Mesenchymal stem cell (in vitro differentiated cells and primary cell): ENCODE results near the gene KCNN3.

ENCODE experiments used
- DNase-seq: peaks from one replicate; pipeline ENCODE4 v3.0.0-alpha.2; 2013
- H2AFZ ChIP-seq: one replicate; pipeline ENCODE4 v1.6.1; 2013; ENCODE audit warnings: low read depth, mild to moderate bottlenecking, control low read depth, inconsistent platforms, low read length, moderate library complexity
- H2AK5ac ChIP-seq: 2 replicates; pipeline ENCODE4 v1.6.1; 2013; ENCODE audit warnings: low read length, moderate library complexity, mild to moderate bottlenecking, inconsistent platforms; ENCODE audit not compliant: severe bottlenecking
- H2BK120ac ChIP-seq: one replicate; pipeline ENCODE4 v1.6.1; 2013; ENCODE audit warnings: low read depth, mild to moderate bottlenecking, inconsistent platforms, low read length, moderate library complexity
- H2BK12ac ChIP-seq, 2 experiments: one replicate each; pipeline ENCODE4 v1.6.1; 2013; ENCODE audit warnings: inconsistent platforms in 2 of 2, low read length in 2 of 2, mild to moderate bottlenecking in 2 of 2, moderate library complexity in 2 of 2, control low read depth in 1 of 2
- H2BK15ac ChIP-seq: one replicate; pipeline ENCODE4 v1.6.1; 2013; ENCODE audit warnings: mild to moderate bottlenecking, low read depth, inconsistent platforms; ENCODE audit not compliant: poor library complexity, severe bottlenecking
- H2BK5ac ChIP-seq: 2 replicates; pipeline ENCODE4 v1.6.1; 2013; ENCODE audit warnings: low read depth, mild to moderate bottlenecking, low read length, control low read depth, inconsistent platforms; ENCODE audit not compliant: poor library complexity, severe bottlenecking
- H3K14ac ChIP-seq, 2 experiments: one replicate each; pipeline ENCODE4 v1.6.1; 2013; ENCODE audit warnings: inconsistent platforms in 2 of 2, low read length in 2 of 2, control low read depth in 1 of 2, mild to moderate bottlenecking in 1 of 2, moderate library complexity in 1 of 2
- H3K18ac ChIP-seq, 2 experiments: one replicate each; pipeline ENCODE4 v1.6.1; 2013; ENCODE audit warnings: inconsistent platforms in 2 of 2, low read length in 2 of 2, control low read depth in 1 of 2, low read depth in 1 of 2, mild to moderate bottlenecking in 1 of 2
- H3K23ac ChIP-seq, 2 experiments: one replicate each; pipeline ENCODE4 v1.6.1; 2013; ENCODE audit warnings: inconsistent platforms in 2 of 2, low read length in 2 of 2, mild to moderate bottlenecking in 2 of 2, moderate library complexity in 2 of 2, control low read depth in 1 of 2
- H3K27ac ChIP-seq: 2 replicates; pipeline ENCODE4 v1.5.1; 2013; ENCODE audit warnings: mild to moderate bottlenecking, moderate library complexity, low read length, control low read depth, inconsistent platforms; ENCODE audit not compliant: poor library complexity, severe bottlenecking
- H3K27me3 ChIP-seq, 2 experiments: 2 replicates each; pipeline versions ENCODE4 v1.6.1 to v1.7.0; 2013; ENCODE audit warnings: low read length in 2 of 2, mild to moderate bottlenecking in 2 of 2, moderate library complexity in 2 of 2, control low read depth in 1 of 2, inconsistent platforms in 1 of 2; ENCODE audit not compliant: control insufficient read depth in 1 of 2, insufficient read depth in 1 of 2
- H3K36me3 ChIP-seq, 2 experiments: 2 replicates each; pipeline versions ENCODE4 v1.6.1 to v1.7.0; 2013; ENCODE audit warnings: low read length in 2 of 2, control low read depth in 1 of 2, inconsistent platforms in 1 of 2, low read depth in 1 of 2, mild to moderate bottlenecking in 1 of 2; ENCODE audit not compliant: insufficient read depth in 2 of 2, control insufficient read depth in 1 of 2
- H3K4ac ChIP-seq, 2 experiments: one replicate each; pipeline ENCODE4 v1.6.1; 2013; ENCODE audit warnings: inconsistent platforms in 2 of 2, low read length in 2 of 2, mild to moderate bottlenecking in 2 of 2, moderate library complexity in 2 of 2, control low read depth in 1 of 2, low read depth in 1 of 2
- H3K4me1 ChIP-seq: 2 replicates; pipeline ENCODE4 v1.6.1; 2013; ENCODE audit warnings: low read depth, low read length, control low read depth; ENCODE audit not compliant: control insufficient read depth, insufficient read depth
- H3K4me2 ChIP-seq: 2 replicates; pipeline ENCODE4 v1.6.1; 2013; ENCODE audit warnings: low read length, mild to moderate bottlenecking, inconsistent platforms; ENCODE audit not compliant: poor library complexity, severe bottlenecking
- H3K4me3 ChIP-seq, 2 experiments: 2 replicates each; pipeline versions ENCODE4 v1.5.1 to v1.7.0; 2013; ENCODE audit warnings: low read length in 2 of 2, mild to moderate bottlenecking in 2 of 2, control low read depth in 1 of 2, low read depth in 1 of 2; ENCODE audit not compliant: insufficient read depth in 1 of 2
- H3K79me1 ChIP-seq: replicated peaks from 2 replicates; pipeline ENCODE4 v1.6.1; 2013; ENCODE audit warnings: mild to moderate bottlenecking, control low read depth, low read length, inconsistent platforms; ENCODE audit not compliant: poor library complexity, severe bottlenecking
- H3K9ac ChIP-seq: 2 replicates; pipeline ENCODE4 v1.7.0; 2013; ENCODE audit warnings: mild to moderate bottlenecking, low read length, moderate library complexity
- H3K9me3 ChIP-seq: 2 replicates; pipeline ENCODE4 v1.7.0; 2013; ENCODE audit warnings: mild to moderate bottlenecking, low read length; ENCODE audit not compliant: control insufficient read depth
- H4K8ac ChIP-seq: one replicate; pipeline ENCODE4 v1.6.1; 2013; ENCODE audit warnings: inconsistent platforms, mild to moderate bottlenecking, low read length, moderate library complexity
- H4K91ac ChIP-seq: one replicate; pipeline ENCODE4 v1.6.1; 2013; ENCODE audit warnings: mild to moderate bottlenecking, low read length, inconsistent platforms
- WGBS: methylation state at CpG from one replicate; pipeline ENCODE4 v1.1.7; 2013; ENCODE audit warnings: mixed read lengths; 5-methylcytosine and 5-hydroxymethylcytosine counted together

The KCNN3 gene

GRCh38 chr1:154848983-154849382, 21.1 kb downstream of the KCNN3 start:
- H3K9me3 ChIP-seq, result no peaks in the 10 kb centered on the region
- peaks cover 2% of the 10 kb centered on the region for H3K4me1 ChIP-seq
- H3K9ac ChIP-seq, result no peak overlapping the region
- no peak overlapping the region for H3K18ac ChIP-seq
- no peak overlapping the region for H2BK5ac ChIP-seq
- no peak overlapping the region for H4K91ac ChIP-seq
- no peak for DNase-seq
- peak overlapping the region; percentile 13 to 18 for H3K4ac ChIP-seq
- no peaks in the 10 kb centered on the region for H3K79me1 ChIP-seq
- no peak overlapping the region for H3K4me3 ChIP-seq
- H2BK15ac ChIP-seq, result no peak overlapping the region
- no peak overlapping the region for H3K14ac ChIP-seq
- no peak overlapping the region for H2AK5ac ChIP-seq
- no peaks in the 10 kb centered on the region for H3K36me3 ChIP-seq
- no peak overlapping the region for H3K27ac ChIP-seq
- peak overlapping the region in 1 of 2 experiments; percentile 38 for H2BK12ac ChIP-seq
- no peak overlapping the region for H2BK120ac ChIP-seq
- 91% methylated on average over 4 of the region's 4 CpGs for WGBS
- no peak overlapping the region for H2AFZ ChIP-seq
- no peak overlapping the region for H3K23ac ChIP-seq
- H3K27me3 ChIP-seq, result peaks cover 33 to 57% of the 10 kb centered on the region in 2 experiments
- no peak overlapping the region for H3K4me2 ChIP-seq
- H4K8ac ChIP-seq, result no peak overlapping the region

DNA sequence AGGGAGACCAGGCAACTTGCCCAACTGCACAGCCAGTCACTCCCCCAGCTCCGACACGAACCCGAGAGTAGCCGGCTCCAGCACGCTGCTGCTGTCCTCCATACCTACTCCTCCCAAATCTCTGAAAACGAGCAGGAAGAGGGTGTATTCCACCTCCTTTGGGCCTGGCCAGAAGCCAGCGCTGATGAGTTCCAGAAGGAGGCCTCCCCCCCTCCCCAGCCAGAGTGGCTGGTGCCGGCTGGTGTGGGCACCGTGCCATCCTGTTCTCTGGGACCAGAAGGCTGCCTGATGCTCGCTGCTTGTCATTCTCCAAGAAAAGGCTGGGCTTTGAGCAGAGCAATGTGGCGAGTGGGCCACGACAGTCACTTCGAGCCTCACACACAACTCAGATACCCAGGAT, 22.2 kb downstream of the KCNN3 start:
- no peak overlapping the region for H2BK5ac ChIP-seq
- 88% methylated on average over 13 of the region's 13 CpGs for WGBS
- H4K8ac ChIP-seq, result no peak overlapping the region
- H4K91ac ChIP-seq, result no peak overlapping the region
- H3K4me3 ChIP-seq, result no peak overlapping the region
- H3K14ac ChIP-seq, result peak overlapping the region in 1 of 2 experiments; percentile 63
- H3K36me3 ChIP-seq, result no peaks in the 10 kb centered on the region
- H2BK120ac ChIP-seq, result no peak overlapping the region
- H3K18ac ChIP-seq, result no peak overlapping the region
- no peak overlapping the region for H2BK15ac ChIP-seq
- no peak overlapping the region for H2AK5ac ChIP-seq
- H3K9ac ChIP-seq, result no peak overlapping the region
- H3K4me2 ChIP-seq, result no peak overlapping the region
- H2AFZ ChIP-seq, result no peak overlapping the region
- no peak overlapping the region for H3K27ac ChIP-seq
- H3K4me1 ChIP-seq, result peaks cover 2% of the 10 kb centered on the region
- H2BK12ac ChIP-seq, result no peak overlapping the region
- no peaks in the 10 kb centered on the region for H3K9me3 ChIP-seq
- H3K23ac ChIP-seq, result no peak overlapping the region
- no peaks in the 10 kb centered on the region for H3K79me1 ChIP-seq
- H3K27me3 ChIP-seq, result peaks cover 33 to 67% of the 10 kb centered on the region in 2 experiments
- DNase-seq, result no peak
- H3K4ac ChIP-seq, result no peak overlapping the region

DNA sequence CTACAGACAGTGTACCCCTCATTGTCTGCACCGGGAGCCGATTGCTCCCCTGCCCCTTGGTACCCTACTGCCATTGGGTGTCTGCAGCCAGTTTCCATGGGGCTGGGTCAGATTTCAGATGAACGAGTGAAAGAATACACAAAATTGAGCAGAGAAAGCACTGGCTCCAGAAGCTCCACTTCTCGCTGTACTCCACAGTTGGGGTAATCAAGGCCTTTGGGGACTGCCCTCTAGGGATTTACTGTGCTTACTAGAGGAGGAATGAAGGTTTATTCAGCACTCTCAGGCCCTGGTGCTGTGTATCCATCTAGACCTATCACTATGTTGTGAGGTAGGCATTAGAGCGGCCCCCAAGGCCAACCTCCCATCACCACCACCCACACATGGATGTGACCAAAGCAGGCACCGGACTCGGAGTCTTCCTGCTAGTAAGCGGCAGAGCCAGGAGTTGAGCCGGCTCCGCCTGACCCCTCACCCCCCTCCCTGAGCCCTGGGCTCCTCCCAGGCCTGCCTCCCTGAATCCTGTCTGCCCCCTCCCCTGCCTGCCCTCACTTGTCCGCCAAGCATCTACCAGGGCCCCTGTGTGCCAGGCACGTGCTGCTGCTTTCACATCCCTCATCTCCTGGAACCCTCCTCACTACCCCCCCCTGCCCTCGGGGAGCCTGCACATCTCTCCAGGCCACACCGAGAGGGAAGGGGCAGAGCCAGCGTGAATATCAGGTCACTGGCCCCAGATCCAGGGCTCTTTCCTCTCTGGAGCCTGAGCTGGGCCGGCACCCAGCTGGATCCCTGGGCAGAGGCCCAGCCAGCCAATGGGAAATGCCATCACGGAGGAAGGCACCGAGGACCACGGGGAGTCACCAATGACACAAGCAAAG, 23.3 kb downstream of the KCNN3 start:
- H3K9me3 ChIP-seq, result no peaks in the 10 kb centered on the region
- peak overlapping the region; percentile 11 for H4K91ac ChIP-seq
- H3K23ac ChIP-seq, result peak overlapping the region in 1 of 2 experiments; percentile 46
- DNase-seq, result no peak
- no peak overlapping the region for H3K4me3 ChIP-seq
- H2BK12ac ChIP-seq, result peak overlapping the region in 1 of 2 experiments; percentile 45
- H3K36me3 ChIP-seq, result no peaks in the 10 kb centered on the region
- H3K18ac ChIP-seq, result peak overlapping the region in 1 of 2 experiments; percentile 82
- H2AK5ac ChIP-seq, result no peak overlapping the region
- peak overlapping the region; percentile 82 for H2BK15ac ChIP-seq
- H2BK5ac ChIP-seq, result no peak overlapping the region
- H3K4ac ChIP-seq, result no peak overlapping the region
- H3K4me1 ChIP-seq, result peaks cover 2% of the 10 kb centered on the region
- H3K27ac ChIP-seq, result no peak overlapping the region
- no peaks in the 10 kb centered on the region for H3K79me1 ChIP-seq
- peak overlapping the region; percentile 6 for H2BK120ac ChIP-seq
- H2AFZ ChIP-seq, result no peak overlapping the region
- H3K9ac ChIP-seq, result no peak overlapping the region
- H3K4me2 ChIP-seq, result no peak overlapping the region
- H3K14ac ChIP-seq, result no peak overlapping the region
- WGBS, result 82% methylated on average over 19 of the region's 19 CpGs
- H3K27me3 ChIP-seq, result peaks cover 33 to 70% of the 10 kb centered on the region in 2 experiments
- H4K8ac ChIP-seq, result no peak overlapping the region

DNA sequence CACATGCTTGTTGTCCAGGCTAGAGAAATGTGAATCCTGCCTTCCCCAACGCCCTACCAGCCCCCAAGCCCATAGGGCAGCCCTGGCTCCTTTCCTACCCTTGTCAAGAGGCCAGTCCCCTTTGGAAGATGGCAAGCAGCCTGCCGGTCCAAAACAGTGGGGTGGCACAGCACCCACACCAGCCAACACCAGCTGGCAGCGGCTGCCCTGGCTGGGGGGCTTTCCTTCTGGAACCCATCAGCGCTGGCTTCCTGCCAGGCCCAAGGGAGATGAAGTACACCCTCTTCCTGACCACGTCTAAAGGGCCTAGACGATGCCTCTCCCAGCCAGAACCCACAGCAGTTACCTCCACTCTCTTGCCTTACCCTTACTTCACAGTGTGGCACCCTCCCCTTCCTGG, 24.2 kb downstream of the KCNN3 start:
- peak overlapping the region; percentile 90 for H2BK15ac ChIP-seq
- no peaks in the 10 kb centered on the region for H3K79me1 ChIP-seq
- peak overlapping the region in 1 of 2 experiments; percentile 78 for H3K23ac ChIP-seq
- H3K9me3 ChIP-seq, result no peaks in the 10 kb centered on the region
- DNase-seq, result no peak
- no peak overlapping the region for H2AK5ac ChIP-seq
- no peak overlapping the region for H2AFZ ChIP-seq
- H3K14ac ChIP-seq, result peak overlapping the region in 1 of 2 experiments; percentile 64
- peak overlapping the region; percentile 53 to 96 for H2BK12ac ChIP-seq
- peak overlapping the region; percentile 16 to 54 for H3K18ac ChIP-seq
- peak overlapping the region; percentile 29 for H2BK120ac ChIP-seq
- peak overlapping the region; percentile 30 for H4K8ac ChIP-seq
- H3K4me1 ChIP-seq, result peaks cover 2% of the 10 kb centered on the region
- peaks cover 33 to 70% of the 10 kb centered on the region in 2 experiments for H3K27me3 ChIP-seq
- H3K9ac ChIP-seq, result no peak overlapping the region
- no peak overlapping the region for H2BK5ac ChIP-seq
- no peak overlapping the region for H4K91ac ChIP-seq
- no peak overlapping the region for H3K4me3 ChIP-seq
- no peak overlapping the region for H3K4ac ChIP-seq
- 77% methylated on average over 6 of the region's 6 CpGs for WGBS
- no peak overlapping the region for H3K4me2 ChIP-seq
- no peaks in the 10 kb centered on the region for H3K36me3 ChIP-seq
- no peak overlapping the region for H3K27ac ChIP-seq
